ENCODE results near the gene VTI1A.

Gene VTI1A

GRCh38 chr10:112793202-112793921 lies 346.3 kb downstream of the VTI1A start:
- DNase-seq, result no peak

- no peak for DNase-seq
Observed at GRCh38 chr10:112794201-112794600, 347.2 kb downstream of the VTI1A start.

GRCh38 chr10:112795067-112795466 lies 348.1 kb downstream of the VTI1A start:
- DNase-seq, result no peak

- DNase-seq, result no peak
Observed at GRCh38 chr10:112797197-112797596, 350.2 kb downstream of the VTI1A start.

DNA sequence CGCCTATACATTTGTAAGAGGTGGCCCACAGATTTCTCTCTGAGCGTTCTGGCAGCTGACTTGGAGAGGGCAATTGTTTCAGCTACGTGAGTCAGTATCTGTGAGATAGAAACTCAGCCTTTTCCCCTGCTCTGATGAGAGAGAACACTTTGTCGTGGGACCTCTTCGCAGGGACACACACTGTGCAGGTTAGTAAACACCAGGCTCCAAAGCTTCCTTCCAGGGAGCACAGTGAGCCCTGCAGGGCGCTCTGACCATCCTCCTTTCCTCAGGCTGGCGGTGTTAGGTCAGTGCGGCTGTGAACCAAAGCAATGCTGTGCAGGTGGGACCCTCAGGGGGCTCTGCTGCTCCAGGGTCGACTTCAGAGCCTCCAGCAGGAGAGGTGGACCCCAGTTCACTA lies 350.8 kb downstream of the VTI1A start:
- DNase-seq, result no peak

DNA sequence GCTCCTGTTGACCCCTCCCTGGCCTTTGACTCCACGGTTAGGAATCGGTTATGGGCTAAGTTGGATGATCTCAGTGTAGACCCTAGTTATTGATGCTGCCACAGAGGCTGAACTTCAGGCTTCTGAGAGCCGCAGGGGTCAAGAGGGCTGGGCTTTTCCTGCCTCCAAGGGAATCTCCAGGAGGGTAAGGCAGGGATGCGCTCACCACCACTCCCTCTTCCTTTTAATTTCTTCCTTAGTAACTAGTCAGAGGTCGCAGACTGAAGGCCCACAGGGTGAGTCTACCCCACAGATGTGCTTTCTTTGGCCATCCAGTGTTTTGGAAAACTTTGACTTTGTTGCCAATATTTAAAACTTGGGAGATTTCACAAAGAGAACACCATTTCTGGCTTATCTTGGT lies 352.0 kb downstream of the VTI1A start:
- no peak for DNase-seq

DNA sequence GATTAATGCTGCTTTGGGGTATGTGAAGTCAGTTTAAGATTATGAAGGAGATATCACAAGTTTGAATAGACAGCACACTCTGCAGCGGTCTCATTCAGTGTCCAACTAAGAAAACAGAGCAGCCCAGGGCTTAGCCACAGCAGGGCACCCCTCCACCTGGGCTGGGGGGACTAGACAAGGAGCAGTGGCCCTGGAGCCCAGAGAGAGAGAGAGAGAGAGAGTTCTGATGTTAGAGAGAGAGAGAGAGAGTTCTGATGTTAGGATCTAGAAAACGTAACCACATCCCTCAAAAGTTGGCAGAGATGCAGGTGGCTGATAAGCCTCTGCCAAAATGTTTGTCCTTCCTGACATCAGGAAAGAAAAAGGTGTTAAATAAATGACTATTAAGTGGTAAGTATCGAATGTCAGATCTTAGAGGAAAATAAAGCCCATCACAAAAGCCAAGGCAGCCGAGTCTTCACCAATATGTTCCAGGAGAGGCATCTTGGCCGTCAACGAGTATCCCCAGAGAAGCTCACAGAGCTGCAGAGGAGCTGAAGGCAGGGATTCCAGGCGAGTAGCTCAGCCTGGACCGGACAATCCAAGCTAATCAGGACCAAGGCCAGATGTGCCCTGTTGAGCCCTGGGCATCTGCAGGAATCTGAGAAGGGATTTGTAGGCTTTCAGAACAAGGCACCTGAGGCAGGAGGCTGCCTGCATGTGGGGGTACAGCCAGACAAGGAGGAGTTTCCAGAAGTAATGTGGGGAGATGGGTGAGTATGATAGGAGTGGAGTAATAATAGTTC lies 352.9 kb downstream of the VTI1A start:
- DNase-seq, result no peak

DNA sequence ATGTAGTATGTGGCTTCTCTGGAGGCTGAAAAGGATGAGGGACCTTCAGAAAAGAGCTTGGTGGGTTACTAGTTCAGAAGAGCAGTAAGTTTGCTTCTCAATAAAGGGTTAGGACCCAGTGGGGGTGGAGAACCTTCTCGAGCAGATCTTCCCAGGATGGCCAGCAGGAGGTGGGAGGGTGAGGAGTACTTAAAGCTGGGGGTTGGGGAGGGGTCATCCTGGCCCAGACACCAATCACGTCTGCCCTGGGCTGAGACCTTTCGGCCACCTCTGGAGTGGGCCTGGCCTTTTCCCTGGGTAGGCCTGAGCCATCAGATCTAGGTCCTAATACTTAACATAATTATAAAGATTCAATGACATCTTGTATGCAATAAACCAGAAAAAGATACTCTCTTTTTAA lies 354.0 kb downstream of the VTI1A start:
- DNase-seq, result no peak

DNA sequence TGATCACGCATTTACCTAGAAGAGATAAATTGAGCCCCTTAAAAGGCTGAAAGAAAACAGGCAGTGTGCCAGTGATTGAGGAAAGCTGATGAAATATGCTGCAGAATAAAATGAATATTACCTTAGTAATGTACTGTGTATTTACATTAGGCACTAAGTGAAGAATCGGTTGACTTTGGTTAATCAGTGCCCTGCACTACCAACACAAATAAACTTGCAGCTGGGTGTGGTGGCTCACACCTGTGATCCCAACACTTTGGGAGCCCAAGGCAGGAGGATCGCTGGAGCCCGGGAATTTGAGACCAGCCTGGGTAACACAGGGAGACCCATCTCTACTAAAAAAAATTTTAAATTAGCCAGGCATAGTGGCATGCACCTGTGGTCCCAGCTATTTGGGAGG lies 354.7 kb downstream of the VTI1A start:
- DNase-seq, result no peak

DNA sequence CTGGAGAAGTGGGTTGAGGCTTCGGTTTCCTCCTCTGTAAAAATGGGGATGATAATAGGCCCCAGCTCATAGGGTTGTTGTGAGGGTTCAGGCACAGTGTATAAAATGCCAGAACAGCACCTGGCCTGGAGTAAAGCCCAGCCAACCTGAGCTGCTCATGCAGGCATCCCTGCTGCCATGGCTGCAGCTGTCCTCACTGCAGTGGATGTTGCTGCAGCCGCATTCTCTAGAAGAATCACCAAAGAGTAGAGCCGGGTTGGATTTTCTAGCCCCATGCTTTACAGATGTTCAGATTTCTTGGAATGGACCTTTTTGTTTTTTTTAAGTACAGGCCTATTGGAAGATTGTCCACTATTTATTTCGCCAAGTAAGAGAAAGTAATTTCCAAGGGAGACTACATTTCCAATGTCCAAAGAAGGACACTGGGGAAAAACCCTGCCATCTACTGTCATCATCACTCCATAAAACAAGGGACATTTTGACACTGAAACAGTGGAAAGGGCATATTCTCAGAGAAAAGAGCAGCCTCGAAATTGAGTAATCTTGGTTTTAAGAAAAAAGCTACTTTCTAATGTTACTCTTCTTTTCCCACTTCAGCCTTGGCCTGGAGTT lies 355.5 kb downstream of the VTI1A start:
- no peak for DNase-seq

- DNase-seq, result no peak
Observed at GRCh38 chr10:112803961-112804401, 357.0 kb downstream of the VTI1A start.

- no peak for DNase-seq
Observed at GRCh38 chr10:112805254-112805590, 358.2 kb downstream of the VTI1A start.

- no peak for DNase-seq
Observed at GRCh38 chr10:112805701-112806100, 358.7 kb downstream of the VTI1A start.

- no peak for DNase-seq
Observed at GRCh38 chr10:112807013-112807412, 360.0 kb downstream of the VTI1A start.

- DNase-seq, result no peak
Observed at GRCh38 chr10:112809736-112810135, 362.7 kb downstream of the VTI1A start.

- no peak for DNase-seq
Observed at GRCh38 chr10:112810711-112811151, 363.7 kb downstream of the VTI1A start.

- no peak for DNase-seq
Observed at GRCh38 chr10:112811741-112812551, 364.9 kb downstream of the VTI1A start.

DNA sequence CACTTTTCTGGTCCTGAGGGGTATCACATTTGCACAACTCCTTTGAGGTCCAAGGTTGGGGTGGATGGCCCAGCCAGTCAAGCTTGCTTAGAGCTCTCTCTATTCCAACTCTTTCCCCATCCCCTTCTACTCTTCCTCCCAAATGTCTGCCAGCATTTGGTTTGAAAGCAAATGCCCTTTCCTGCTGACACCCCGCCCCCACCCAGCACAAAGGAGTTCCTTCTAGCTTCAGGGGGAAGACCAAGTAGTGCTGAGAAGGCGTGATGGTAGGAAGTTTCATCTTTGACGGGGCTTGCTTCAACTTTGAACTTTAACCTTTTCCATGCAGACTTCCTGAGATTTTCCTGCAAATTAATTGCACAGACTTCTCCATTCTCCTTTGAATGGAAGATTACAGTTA lies 365.6 kb downstream of the VTI1A start:
- no peak for DNase-seq

DNA sequence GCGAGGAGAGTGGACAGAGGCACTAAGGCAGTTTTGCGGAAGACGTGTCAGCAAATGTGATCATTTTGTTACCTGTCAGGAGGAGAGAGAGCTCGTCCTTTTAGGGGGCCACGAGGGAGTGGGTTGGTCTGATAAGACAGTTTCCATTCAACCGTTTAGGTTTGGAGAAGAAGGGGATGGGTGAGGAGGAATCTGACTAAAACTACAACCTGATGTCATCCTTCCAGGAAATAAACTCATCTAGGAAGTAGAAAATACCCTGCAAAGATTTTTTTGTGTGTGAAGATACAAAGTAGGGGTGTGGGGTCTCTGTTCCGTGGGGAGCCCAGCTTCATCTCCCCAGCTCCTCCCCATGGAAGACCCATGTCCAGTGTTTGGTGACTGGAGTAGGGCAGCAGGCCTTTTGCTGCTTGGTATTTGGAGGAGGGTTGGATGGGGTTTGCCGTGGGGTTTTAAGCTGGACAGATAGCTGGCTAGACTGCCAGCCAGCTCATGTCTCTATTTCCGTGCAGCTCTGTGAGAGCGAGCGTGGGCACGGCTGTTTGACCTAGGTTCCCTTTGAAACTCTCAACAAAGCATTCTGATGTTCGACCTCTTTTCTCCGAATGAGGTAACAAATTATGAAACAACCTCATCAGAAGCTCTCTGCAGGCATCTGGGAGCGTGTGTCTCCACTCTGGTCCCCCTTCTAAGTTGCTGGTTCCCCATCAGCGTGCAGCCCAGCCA lies 367.0 kb downstream of the VTI1A start:
- no peak for DNase-seq

DNA sequence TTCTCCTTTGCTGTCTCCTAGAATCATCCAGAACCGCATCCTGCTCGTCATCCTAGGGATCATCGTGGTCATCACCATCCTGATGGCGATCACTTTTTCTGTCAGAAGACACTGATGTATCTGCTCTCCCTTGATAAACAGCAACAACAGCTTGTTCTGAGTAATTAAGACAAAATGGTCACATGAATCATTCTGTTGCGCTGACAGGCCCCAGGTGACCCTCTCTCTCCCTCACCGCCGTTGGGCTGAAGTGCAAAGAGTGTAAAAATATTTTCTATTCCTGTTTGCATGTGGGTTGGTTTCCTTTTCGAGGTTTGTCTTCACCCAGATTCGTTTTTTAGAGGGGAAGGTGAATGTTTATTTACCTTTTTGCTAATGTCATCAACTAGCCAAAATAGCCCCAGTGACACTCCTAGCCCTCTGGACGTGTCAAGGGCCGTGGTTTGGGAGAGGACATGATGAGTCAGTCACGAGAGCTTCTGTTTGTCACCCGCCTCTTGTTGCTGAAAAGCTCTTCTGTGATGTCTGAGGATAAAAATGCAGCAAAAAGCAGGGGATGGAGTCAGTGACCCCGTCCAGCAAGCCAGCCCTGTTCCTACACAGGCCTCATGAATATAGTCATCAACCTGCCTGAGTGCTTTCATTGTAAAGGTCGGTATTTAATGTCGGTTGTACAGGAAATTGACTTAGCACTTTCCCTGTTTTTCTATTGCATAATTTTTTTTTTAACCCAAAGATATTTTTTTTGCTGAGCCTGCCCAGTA lies 368.4 kb downstream of the VTI1A start:
- peak; percentile 6 to 23 for DNase-seq

- DNase-seq, result no peak
Observed at GRCh38 chr10:112816033-112816430, 369.0 kb downstream of the VTI1A start.

- DNase-seq, result no peak
Observed at GRCh38 chr10:112816891-112817290, 369.9 kb downstream of the VTI1A start.

All from bone marrow (tissue), 2 donors.